Measurements from ENCODE around the gene MYO7B. TPM values are rescaled to one million over a fixed set of nuclear protein-coding genes. Genes with fewer than 3 reads are reported as not detected.

The MYO7B gene
- total and polyA plus RNA-seq, 9 of the 15 experiments (the other 6 are each of a cell fraction or from before 2014, with no cell fraction given), result 0.08 TPM; not detected in 8

DNA sequence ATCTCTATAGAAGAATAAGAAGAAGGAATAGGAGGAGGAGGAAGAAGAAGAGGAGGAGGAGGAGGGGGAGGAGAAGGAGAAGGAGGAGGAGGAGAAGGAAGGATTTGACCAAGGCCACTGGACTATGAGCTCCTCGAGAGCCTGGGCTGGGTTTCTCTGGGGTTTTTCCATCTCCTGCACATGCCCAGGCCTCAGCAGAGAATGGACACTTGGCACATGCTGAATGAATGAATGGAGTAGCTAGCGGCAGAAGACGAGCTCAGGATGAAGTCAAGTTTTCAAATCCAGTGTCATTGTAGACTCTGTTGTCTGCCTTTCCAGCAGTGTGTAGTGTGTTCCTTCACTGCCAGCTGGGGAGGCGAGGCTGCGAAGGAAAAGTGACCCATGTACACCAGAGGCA, 2.2 kb downstream of the MYO7B start (continued):
- no peak for TF ChIP-seq RHOXF2B (CRISPR knock-in tag; conservative IDR thresholded peaks at IDR 0.05)
- no peak for TF ChIP-seq MEF2A (IDR thresholded peaks at IDR 0.05; ENCODE audit: control insufficient read depth, low read depth, low read length)
- no peak for TF ChIP-seq NCOR1 (IDR thresholded peaks at IDR 0.05)
- TF ChIP-seq ZNF224 (CRISPR knock-in tag; IDR thresholded peaks at IDR 0.05), result no peak
- TF ChIP-seq CTCF (IDR thresholded peaks at IDR 0.05 in 2 of 3, conservative IDR thresholded peaks at IDR 0.05 in 1 of 3; ENCODE audit: insufficient read depth in 2 of 3, low read depth in 1 of 3, low read length in 3 of 3), result no peak
- no peak for TF ChIP-seq ZEB2 (IDR thresholded peaks at IDR 0.05)
- no peak for TF ChIP-seq HNRNPUL1 (IDR thresholded peaks at IDR 0.05; ENCODE audit: low read length)
- TF ChIP-seq GATAD2B (IDR thresholded peaks at IDR 0.05; ENCODE audit: borderline replicate concordance), result no peak
- no peak for TF ChIP-seq ARNT (IDR thresholded peaks at IDR 0.05)

DNA sequence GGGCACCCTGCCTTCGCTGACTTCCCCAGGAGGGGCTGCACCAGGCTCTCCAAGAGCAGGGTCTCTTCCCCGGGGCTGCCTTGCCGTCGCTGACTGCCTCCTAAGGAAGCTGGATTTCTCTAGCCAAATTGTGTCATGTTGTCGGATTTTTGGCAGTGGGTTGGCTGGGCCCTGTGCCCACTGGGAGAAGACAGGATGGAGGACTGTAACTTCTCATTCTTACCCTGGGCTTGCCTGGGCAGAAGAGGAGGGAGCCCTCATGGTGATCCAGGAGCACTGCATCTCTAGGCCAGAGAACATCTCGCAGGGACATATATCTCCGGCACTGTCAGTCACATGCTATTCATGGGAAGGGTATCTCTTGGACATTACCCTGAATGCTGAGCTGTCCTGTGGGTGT, 6.3 kb downstream of the MYO7B start:
- BruUV-seq (replicated peaks), result no TSS peak
- WGBS (ENCODE audit: insufficient coverage, low coverage, missing lambda C conversion rate), result 58% methylated on average over 6 of the region's 7 CpGs
- in situ Hi-C loops (cut with MboI), result no loop called here

More for the DNA sequence above, 6.3 kb downstream of the MYO7B start:
- Histone ChIP-seq H2AFZ (ENCODE audit: low read depth, low read length) (no peak overlapping the region), H3K27me3 (ENCODE audit: control insufficient read depth in 2 of 2, insufficient read depth in 2 of 2, low read length in 2 of 2) (peaks cover under 1 to 27% of the 10 kb centered on the region in 2 experiments; a peak in 4 of 5 replicates), H3K4me3 (no peak overlapping the region), H3K9me3 (replicated peaks; ENCODE audit: control insufficient read depth, insufficient read depth, low read depth, low read length) (no peaks in the 10 kb centered on the region), H3K4me1 (replicated peaks in 1 of 2; ENCODE audit: control insufficient read depth in 2 of 2, insufficient read depth in 2 of 2, low read length in 2 of 2) (peaks cover 12% of the 10 kb centered on the region in 2 experiments; a peak in 4 of 5 replicates), H3K9me1 (ENCODE audit: control insufficient read depth, insufficient read depth, low read length) (no peaks in the 10 kb centered on the region), H4K20me1 (replicated peaks; ENCODE audit: control insufficient read depth, insufficient read depth, low read length) (no peaks in the 10 kb centered on the region), H3K79me2 (ENCODE audit: control insufficient read depth, insufficient read depth, low read length) (no peaks in the 10 kb centered on the region), H3K36me3 (ENCODE audit: control insufficient read depth, insufficient read depth, low read length) (no peaks in the 10 kb centered on the region), H3K27ac (ENCODE audit: extremely low read depth, low read depth, low read length) (no peak overlapping the region), H3K9ac (ENCODE audit: insufficient read depth in 1 of 2, low read depth in 2 of 2, low read length in 2 of 2) (no peak overlapping the region), H3K4me2 (ENCODE audit: insufficient read depth, low read length) (no peak overlapping the region)
- intact Hi-C loops (cut with micrococcal nuclease), result no loop called here
- ATAC-seq, result peak; percentile 37
- ChIA-PET POLR2A (no interaction called here), CTCF (ENCODE audit: low intra/inter-chr PET ratio) (no interaction called here)
- no peak for FAIRE-seq
- no peak for DNase-seq (ENCODE audit: extremely low read depth in 1 of 4, low spot score in 3 of 4)
- TF ChIP-seq ZNF668 (CRISPR knock-in tag; IDR thresholded peaks at IDR 0.05) (no peak), FOXP1 (CRISPR knock-in tag; IDR thresholded peaks at IDR 0.05) (no peak), CHD4 (IDR thresholded peaks at IDR 0.05; ENCODE audit: insufficient read depth, insufficient replicate concordance, low read depth, low read length, poor library complexity, severe bottlenecking) (no peak), EWSR1 (IDR thresholded peaks at IDR 0.05; ENCODE audit: borderline replicate concordance, low read depth, partially characterized antibody) (no peak)

Data from K562 (cell line).